Right renal pelvis (tissue), 4 donors: ENCODE measurements around the gene LAMTOR2. TPM values are rescaled to one million over a fixed set of nuclear protein-coding genes. Genes with fewer than 3 reads are reported as not detected.
"Not testable (repeated sequence)": the region's sequence is repeated elsewhere in the genome, so short reads cannot be mapped to it uniquely, and the experiment has no call there.

Experiments used
- DNase-seq, 4 donors: peaks; one replicate each; pipeline ENCODE4 v3.0.0-alpha.2; 2013; ENCODE audit warnings: low read depth in 4 of 4, low spot score in 3 of 4, missing footprints in 1 of 4
- polyA plus RNA-seq, 4 donors: library from polyadenylated mRNA; unstranded; fragments of 120-200 nt; gene quantifications; one replicate each; pipeline ENCODE4 v1.2.1, GENCODE V29; 2013; ENCODE audit not compliant: insufficient read length in 4 of 4

Gene LAMTOR2
- polyA plus RNA-seq, 4 donors: 50.1 to 69.4 (median 54.7) TPM

DNA sequence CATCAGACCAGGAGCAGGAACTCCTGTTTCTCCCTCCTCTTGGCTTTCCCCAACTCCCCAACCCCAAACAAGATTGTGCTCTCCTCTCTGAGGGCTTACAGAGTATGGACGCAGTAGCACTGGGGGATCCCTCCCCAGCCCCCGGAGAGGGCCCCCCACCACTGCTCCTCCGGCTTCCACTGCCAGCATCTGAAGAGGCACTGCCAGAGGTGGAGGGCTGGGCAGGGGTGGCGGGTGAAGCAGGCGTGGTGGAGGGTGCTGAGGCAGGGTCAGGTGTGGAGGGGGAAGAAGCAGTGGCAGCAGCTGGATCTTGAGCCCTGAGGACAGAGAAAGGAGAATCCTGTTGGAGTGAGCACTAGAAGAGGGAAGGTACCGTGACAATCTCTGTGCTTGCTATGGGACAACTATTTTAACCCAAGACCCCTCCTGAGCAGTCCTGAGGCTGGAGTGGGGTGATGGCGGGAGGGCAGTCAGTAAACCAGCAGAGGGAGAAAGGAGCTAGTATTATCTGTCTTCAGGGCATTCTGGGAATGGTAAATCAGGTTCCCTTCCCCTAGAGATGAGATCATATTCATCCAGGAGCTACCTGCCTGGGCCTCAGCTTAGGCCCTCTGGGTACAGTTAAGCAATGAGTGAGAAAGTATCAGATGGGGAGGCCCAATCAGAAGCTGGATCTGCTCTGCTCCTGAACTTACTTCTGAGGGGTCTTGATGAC, 3.4 kb upstream of the LAMTOR2 start:
- DNase-seq: no peak

DNA sequence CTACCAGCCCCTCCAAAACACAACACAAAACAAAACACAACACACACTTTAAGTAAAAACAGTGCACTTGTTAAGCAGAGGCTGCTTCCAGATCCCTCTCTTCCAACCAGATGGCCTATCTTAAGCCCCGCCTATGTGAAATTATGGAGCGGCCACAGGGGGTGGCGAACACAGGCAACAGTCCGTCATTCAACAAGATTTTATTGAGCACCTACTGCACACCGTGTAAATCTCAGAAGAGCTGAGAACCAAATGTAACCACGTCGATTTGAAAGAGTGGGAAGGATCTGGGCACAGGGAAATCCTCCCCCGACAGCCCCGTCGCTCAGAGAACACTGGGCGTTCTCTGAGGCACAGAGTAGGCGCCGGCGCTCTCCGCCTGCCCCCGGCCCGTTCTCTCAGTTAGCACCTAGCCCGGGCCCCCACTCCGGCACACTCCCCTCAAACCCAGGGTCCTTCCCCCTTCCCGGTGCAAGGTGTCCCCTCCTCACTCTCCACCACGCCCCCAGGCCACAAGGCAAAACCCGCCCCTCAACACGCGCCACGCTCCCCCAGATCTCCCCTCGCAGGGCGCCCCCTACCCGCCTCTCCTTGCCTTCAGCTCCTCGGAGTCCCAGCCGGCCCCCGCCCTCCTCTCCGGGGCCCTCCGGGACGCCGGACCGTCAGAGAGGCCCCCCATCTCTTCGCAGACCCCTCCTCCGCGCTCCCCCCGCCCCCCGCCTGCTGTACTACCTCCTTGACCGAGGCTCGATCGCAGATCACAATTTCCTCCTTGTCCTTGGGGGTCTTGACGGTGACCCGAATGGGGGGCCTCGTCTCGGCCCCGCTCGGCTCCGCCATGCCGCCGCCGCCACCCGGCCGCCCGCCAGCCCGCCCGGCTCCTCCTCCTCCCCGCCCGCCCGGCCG, 1.5 kb upstream of the LAMTOR2 start:
- DNase-seq: peak in 3 of 4 donors; percentile 40 to 52 (median 51)

DNA sequence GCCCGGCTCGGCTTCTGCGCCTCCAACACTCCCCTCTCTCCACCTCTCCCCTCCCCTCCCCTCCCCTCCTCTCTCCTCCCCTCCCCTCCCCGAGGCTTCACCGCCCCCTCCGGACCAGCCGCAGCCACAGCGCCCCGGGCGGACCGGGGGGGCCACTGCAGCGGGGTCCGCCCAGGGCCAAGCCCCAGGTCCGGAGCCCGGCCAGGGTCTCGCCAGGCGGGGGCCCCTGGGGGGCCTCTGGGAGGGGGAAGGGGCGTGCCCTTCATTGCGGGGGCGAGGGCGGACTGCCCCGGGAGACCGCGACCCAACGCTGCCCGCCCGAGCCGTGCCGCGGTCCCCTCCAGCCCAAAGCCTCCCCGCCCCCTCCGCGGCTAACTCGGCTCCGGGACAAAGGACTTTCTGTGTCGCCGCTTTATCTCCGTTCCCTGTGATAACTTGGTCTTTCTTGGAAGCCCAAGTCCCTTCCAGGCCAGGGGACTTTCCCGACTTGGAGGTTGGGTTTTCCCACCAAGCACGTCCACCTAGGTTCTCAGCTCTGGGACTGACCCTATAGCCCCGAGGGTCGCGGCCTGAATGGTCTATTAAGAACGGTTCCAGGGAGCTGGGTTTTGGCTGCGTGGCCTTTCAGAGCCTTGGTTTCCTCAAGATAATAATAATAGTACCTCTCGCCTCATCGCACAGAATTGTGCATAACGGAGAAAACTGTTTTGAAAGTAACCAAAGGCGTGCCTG, 648 bp upstream of the LAMTOR2 start, which contains the start of gene UBQLN4:
TSS of gene UBQLN4 (minus strand) at position 31 of the 732 bp plus-strand sequence. CDS start 97 bp downstream, outside the sequence.
- peak; percentile 68 to 76 (median 72) for DNase-seq

DNA sequence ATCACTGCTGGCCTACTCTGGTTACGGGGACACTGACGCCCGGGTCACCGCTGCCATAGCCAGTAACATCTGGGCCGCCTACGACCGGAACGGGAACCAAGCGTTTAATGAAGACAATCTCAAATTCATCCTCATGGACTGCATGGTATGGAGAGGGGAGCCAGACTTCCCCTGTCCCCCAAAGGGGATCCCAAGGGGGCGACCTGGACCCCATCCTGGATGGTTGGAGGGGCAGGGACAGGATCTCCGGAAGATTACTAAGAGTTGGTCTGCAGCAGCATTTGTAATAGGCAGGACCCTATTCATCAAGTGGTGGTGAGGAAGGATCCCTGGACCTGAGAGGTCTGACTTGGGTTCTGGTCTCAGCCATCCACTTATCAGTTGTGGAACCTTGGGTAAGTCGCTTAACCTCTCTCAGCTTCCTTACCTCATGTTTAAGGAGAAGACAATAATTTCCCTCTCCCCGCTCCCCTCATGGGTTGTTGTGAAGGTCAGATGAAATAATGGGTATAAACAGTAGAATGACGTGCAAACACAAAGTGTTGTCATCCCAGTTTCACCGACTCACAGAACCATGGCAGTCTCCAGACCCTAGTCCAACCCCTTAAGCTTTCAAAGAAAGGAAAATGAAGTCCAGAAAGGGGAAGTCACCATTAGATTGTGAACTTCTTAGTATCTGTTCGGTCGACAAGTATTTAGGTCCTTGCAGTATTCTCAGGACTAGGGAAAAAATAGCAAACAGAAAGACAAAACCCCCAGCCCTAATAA, 883 bp downstream of the LAMTOR2 start:
- no peak for DNase-seq

GRCh38 chr1:156056326-156056849, 1.8 kb downstream of the LAMTOR2 start:
- no peak for DNase-seq

GRCh38 chr1:156060937-156061636, 6.5 kb downstream of the LAMTOR2 start, which contains the start of gene RAB25:
TSS of gene RAB25 (plus strand) at chr1:156061160. CDS start at chr1:156061401, 241 bp downstream.
- no peak for DNase-seq

DNA sequence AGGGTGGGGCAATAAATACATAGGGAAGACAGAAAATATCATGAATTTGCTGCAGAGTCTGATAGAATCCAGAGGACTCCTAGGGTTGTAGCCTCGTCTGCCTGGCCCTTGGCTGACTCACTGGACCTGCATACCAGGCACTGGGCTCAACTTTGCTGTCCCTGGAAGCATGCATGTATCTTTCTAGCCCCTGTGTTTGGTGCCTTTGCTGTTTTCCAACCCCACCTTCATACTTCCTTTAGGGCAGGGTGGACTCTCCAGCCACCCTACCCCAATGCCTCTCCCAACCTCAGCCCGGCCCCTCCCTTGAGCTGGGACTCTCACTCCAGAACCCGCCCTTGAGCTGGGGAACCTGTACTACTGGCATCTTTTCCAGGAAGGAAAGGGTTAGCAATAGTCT, 7.6 kb downstream of the LAMTOR2 start:
- no peak for DNase-seq

- DNase-seq: no peak
These were observed 9.4 kb downstream of the LAMTOR2 start for GRCh38 chr1:156063997-156064285.

GRCh38 chr1:156064615-156065014, 10.0 kb downstream of the LAMTOR2 start:
- no peak for DNase-seq

DNA sequence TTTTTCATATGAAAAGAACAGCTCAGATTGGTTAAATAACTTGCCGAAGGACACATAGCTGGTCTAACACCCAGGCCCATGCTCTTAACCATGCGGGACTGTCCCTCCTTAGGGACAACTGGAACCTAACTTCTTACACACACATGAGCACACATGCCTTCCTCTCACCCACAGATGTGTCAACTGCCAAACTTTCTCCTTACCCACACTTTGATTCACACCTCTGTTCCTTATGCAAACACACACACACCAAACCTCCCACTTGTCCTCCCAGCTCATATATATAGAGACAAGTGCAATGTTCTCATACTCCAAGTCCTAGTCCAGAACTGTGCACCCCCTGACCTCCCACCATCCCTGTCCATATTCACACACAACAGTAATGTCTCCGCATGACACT, 10.6 kb downstream of the LAMTOR2 start:
- no peak for DNase-seq

DNA sequence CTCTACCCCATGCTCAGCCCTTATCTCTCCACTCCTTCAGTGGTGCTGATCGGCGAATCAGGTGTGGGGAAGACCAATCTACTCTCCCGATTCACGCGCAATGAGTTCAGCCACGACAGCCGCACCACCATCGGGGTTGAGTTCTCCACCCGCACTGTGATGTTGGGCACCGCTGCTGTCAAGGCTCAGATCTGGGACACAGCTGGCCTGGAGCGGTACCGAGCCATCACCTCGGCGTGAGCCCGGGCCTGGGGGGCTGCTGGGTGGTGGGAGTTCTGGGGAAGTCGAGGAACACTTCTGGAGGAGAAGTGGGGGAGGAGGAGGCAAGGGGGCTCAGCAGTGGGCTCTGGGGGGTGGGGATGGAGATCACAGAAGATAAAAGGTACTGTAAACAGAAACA, 11.3 kb downstream of the LAMTOR2 start:
- no peak for DNase-seq

GRCh38 chr1:156067262-156067661, 12.7 kb downstream of the LAMTOR2 start:
- DNase-seq: no peak

DNA sequence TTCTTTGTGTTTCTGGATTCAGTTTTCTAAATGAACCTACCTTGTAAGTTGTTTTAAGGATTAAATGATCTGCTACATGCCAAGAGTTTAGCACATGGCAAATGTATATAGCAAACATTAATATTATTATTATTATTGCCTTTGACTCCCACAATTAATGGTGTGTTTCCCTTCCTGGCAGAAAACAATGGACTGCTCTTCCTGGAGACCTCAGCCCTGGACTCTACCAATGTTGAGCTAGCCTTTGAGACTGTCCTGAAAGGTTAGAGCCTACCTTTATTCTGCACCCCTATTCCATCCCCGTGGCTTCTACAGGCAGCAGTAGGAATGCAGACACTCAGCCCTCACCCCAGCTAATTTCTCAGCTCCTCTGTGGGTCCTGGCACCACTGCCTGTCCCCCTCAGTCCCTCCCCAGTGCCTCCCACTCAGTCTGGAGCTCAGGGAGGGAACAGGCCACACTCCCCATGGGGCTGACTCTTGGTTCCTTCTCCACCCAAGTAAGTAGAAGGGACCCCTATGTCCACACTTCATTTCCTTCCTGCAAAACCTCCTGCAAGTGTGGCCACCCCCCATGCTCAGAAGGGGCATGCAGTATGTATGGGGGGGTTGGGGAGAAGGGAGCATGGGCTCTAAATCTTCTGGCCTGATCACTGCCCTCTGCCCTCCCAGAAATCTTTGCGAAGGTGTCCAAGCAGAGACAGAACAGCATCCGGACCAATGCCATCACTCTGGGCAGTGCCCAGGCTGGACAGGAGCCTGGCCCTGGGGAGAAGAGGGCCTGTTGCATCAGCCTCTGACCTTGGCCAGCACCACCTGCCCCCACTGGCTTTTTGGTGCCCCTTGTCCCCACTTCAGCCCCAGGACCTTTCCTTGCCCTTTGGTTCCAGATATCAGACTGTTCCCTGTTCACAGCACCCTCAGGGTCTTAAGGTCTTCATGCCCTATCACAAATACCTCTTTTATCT, 15.2 kb downstream of the LAMTOR2 start:
- no peak for DNase-seq

- no peak for DNase-seq
These were observed 16.0 kb downstream of the LAMTOR2 start for GRCh38 chr1:156070548-156070947.

DNA sequence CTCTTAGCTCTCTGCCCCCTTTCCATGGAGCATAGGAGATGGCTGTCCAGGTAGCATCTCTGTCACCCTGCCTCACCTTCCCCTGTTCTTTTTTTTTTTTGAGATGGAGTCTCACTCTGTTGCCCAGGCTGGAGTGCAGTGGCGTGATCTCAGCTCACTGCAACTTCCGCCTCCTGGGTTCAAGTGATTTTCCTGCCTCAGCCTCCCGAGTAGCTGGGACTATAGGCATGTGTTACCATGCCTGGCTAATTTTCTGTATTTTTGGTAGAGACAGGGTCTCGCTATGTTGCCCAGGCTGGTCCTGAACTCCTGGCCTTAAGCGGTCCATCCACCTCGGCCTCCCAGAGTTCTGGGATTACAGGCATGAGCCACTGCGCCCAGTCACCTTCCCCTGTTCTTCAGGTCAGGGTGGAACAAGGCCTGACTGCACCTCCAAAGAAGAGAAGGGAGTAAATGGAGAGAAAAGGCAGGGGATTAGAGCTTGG, 16.8 kb downstream of the LAMTOR2 start:
- not testable (repeated sequence) for DNase-seq

DNA sequence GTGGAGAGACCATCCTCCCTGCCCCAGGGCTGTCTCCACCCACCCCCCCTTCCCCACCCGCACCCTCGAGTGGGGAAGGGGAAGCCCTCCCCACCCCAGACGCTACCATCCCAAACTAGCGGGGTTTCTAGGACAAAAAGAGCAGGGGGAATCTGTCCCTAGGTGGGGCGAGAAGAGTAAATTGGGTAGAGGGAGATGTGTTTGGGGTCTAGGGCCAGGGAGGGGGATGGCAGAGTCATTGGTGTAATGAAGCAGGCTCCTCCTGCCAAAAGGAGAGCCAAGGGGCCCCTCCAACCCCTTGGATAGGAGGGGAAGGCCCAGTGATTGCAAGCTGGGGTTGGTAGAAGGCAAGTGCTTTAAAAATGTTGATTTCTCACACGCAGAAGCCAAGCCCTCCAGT, 17.7 kb downstream of the LAMTOR2 start:
- DNase-seq: no peak

DNA sequence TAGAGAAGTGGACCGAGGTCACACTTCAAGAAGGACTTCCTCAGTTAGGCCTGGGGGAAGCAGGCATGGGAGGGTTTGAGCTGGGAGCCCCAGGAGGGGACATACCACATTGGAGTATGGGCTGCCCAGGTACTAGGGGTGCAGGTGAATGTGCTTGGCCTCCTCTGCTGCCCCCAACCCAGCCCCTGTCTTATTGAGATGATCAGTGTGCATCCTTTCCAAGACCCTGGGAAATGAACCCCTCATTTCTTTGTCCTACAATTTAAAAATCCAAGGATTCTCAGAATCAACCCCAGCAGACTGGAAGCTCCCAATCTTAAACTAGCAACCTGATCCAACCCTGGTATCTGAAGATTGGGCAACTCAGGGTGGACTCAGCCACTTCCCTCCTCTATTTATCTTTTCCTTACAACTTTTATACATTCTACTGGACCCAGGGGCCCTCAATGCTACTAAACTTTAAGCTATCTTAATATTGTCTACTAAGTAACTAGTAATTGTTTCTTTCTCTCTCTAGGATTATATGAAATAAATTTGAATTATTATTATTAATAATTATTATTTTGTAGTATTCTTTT, 18.6 kb downstream of the LAMTOR2 start:
- DNase-seq: no peak

- no peak for DNase-seq
These were observed 19.2 kb downstream of the LAMTOR2 start for GRCh38 chr1:156073740-156074139.
